Fibroblast of skin of scalp (primary cell): Measurements from ENCODE around the gene KIAA1217.
A peak's percentile ranks its signal among the peaks of the same experiment; 100 is the strongest.

Experiments
- DNase-seq: peaks from one replicate; pipeline ENCODE4 v3.0.0-alpha.2; 2013

Gene KIAA1217

DNA sequence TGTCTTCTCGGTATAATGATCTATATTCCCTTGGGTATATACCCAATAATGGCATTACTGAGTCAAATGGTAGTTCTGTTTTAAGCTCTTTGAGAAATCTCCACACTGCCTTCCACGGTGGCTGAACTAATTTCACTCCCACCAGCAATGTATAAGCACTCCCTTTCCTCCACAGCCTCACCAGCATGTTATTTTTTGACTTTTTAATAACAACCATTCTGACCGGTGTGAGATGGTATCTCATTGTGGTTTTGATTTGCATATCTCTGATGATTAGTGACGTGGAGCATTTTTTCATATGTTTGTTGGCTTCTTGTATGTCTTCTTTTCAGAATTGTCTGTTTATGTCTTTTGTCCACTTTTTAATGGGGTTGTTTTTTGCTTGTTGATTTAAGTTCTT lies 33.6 kb downstream of the KIAA1217 start:
- no peak for DNase-seq

DNA sequence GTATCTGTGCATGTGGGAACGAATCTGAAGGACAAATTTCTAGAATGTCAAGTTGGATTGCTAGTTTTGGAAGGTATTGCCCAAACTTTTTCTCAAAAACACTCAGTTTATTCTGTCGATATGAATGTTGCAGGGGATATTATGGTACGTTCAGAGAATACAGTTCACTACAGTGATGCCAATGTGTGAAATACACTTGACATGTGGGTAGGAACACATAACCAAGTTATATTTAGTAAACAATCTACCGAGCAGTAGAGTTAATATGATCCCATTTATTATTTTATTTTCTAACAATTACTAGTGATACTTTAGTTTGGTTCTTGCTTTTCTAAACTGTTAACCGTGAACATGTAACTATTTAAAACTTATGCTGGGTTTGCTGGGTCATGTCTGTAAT lies 37.4 kb downstream of the KIAA1217 start:
- DNase-seq, result no peak

DNA sequence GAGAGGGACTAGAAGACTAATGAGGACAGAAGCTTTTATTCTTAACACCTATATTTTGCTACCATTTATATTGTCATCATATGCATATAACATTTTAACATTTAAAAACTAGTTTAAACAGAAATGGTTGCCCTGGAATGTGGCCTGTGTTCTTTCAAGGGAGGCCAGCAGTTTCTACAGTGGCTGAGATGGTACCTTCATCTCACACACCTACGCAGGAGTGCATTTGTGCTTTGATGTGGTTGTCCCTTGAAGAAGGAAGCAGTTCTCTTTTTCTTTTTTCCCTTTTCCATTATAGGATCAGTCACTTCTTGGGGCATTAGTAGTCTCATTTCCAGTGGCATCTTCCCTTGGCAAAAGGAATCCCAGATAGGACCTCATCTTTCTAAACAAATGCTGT lies 38.9 kb downstream of the KIAA1217 start:
- no peak for DNase-seq

DNA sequence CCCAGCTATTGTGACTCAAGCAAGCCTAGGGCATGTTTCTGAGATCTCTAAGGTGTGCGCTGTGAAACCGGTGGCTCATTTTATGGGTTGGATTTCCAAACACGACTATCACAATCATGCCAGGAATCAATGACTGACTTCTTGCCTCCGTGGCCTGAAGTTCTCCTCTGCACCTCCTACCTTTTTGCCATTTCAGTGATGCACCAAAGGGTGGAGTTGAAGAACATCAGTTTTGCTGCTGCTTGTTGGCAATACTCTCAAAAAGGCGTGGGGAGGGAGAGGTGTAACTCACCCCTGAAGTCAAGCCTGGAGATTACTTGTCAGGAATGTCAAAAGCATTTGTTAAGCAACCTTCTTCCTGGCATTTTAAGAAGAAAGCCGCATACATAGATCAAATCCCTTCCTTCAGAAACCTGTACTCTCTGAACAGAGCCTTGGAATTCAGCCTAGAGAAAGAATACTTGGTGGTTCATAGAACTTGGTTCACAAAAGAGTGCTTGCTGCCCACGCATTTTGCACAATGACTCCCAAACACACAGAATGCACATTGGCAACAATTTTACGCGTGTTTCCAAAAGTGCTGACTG lies 41.0 kb downstream of the KIAA1217 start:
- no peak for DNase-seq

DNA sequence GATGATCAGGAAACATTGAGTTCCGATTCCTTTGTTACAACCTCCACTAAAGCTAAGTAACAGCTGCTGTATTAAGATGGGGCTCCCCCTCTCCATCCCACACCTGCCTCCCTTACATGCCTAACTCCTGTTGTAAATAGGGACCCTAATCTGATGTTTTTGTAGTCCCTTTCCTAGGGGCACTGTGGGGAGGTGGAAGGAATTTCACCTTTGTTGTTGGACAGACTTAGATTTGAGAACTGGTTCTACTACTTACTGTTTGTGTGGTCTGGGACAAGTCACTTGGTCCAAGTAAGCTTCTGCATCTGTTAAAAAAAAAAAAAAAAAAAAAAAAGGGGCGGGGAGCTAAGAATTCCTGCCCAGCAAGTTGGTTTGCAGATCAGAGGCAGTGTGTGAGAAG lies 42.6 kb downstream of the KIAA1217 start:
- no peak for DNase-seq

DNA sequence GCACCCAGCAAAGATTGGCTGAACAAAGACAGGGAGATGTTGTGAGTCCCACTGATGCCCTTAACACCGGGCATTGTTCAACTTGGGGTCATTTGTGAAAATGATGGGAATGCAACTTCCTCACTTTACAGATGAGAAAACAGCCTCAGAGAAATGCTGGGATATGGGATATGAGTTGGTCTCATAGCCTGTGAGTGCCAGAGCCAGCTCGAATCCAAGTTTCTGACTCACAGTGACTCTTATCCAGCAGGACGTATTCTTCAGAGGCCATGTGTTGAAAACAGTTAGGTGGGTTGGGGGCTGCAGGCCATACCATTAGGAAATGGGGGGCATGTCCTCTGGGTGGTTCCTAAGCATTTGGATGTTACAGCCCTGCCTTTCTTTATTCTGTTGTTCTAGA lies 45.2 kb downstream of the KIAA1217 start:
- peak; percentile 28 for DNase-seq

DNA sequence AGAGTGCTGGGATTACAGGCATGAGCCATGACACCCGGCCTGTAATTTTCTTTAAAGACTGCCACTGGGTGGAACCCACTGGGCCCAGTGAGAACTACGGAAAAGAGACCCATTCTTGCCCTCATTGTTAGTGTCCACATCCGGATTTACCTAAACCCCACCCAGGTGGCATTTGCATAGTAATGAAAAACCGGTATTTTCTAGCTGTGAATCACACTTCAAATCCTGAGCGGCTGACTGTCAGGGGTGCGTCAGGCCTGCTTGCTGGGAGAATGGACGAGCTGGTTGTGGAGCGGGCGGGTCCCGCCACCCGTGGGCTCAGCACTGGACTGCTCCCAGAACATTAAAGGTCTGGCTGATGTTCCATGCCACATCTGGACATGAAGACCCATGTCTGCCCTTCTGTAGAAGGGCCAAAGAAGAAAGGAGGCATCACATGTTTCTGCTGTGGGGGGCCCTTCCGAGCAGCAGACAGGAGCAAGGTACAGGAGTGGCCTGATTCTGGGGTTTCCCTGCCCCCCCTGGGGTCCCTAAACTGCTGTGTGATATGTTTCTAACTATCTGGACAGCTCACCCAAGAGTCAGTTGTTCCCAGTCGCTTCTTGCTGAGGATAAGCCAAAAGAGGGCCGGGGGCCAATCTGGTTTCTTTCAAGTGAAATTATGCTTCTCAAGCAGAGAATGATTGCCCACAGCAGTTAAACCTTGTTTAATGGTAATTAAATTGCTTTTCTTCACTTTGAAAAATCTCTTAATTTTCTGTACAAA lies 46.4 kb downstream of the KIAA1217 start:
- DNase-seq, result no peak

DNA sequence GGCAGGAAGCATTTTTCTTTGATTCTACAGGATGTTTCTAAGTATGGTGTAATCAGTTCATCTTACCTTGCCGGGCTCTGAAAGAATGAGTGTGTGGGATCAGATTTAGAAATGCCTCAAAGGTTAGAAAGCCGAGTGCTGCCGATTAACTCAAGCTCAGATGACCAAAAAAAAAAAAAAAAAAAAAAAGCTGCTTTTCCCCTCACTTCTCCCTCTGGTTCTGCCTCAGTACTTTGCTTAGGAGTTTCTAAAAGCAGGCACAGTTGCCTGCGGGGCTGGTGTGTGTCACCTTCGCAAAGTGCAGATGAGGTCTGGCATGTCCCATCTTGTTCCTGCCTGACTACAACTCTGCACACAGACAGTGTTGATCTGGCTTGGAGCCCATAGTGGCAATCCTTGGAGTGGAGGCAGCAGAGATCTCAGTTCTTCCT lies 47.0 kb downstream of the KIAA1217 start:
- DNase-seq, result no peak

DNA sequence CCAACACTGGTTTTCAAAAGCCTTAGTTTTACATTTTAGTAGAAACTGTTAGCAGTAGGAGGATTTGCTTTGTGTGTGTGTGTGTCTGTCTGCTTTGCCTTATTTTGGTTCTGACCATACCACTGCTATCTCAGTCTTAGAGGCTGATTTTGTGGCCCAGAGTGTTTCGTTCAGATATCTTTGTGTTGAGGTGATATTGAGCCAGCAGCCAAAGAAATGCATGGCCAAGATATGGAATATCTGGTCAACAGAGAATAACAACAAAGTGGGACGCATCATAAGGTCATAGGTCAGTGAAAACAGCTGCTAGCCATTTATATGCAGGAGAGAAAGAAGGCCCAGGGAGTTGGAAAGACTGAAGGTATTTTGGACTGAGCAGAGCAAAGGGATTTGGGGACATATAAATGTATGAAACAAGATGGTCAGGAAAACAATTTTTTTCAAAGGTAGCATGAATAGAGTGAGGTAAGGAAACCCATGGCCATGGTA lies 47.7 kb downstream of the KIAA1217 start:
- no peak for DNase-seq

DNA sequence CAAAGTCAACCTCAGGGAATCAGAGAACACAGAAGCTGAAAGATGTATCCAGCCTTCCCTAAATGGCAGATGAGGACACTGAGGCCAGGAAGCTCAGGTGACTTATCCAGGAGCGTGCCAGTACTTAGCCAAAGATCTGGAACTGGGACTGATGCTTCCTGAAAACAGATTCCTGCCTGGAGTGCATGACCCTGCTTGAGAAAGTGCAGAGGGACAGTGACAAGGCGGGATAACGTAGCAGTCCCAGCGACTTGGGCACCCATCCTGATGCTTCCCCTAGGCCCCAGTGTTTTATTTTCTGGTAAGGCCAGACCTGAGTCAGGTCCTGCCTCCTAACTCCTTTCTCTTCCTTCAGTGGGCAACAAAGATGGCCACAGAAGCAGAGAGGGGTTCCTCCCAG lies 48.6 kb downstream of the KIAA1217 start:
- no peak for DNase-seq

DNA sequence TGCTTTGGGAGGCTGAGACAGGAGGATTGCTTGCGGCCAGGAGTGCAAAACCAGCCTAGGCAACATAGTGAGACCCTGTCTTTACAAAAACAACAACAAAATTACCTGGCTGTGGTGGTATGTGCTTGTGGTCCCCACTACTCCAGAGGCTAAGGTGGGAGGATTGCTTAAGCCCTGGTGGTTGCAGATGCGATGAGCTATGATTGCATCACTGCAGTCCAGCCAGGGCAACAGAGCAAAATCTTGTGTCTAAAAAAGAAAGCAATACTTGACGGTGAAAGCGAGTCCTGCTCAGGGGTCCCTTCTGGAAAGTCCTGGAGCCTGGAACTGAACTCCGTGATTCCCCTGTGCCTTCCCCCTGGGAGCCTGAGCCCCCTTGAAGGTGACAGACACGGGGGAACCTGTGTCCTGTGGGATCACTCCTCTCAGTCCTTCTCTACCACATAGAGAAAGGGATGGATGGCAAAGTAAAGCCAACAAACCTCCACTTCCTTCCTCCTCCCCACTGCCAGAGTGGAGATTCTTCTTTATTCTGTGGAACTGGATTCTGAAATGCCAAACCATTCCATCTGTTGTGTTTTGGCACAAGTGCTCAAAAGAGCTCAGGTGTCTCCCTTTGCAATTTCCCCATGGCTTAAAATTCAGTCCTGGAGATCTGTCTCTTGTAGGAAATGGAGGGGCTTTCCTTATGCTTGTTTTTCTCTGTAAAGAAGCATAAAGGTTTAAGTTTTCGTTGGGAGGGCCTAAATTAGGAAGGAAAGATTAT lies 50.6 kb downstream of the KIAA1217 start:
- DNase-seq, result no peak

DNA sequence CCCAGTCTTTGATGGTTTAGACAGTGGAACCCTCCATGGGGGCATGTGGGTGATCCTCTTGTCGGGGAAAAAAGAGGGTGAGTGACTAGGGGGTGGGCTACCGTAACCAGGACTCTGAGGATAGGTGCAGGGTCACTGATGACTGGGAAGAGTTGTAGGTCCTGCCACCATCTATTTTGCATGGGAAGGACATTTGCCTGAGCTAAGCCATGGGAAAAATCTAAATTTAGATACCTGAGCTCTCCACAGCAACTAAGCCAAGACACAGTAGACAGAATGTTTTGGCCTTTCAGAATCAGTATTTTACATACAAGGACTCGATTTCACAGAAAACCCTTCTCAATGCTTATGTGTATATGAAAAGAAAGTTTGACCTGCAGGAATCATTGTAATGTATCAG lies 52.7 kb downstream of the KIAA1217 start:
- no peak for DNase-seq

DNA sequence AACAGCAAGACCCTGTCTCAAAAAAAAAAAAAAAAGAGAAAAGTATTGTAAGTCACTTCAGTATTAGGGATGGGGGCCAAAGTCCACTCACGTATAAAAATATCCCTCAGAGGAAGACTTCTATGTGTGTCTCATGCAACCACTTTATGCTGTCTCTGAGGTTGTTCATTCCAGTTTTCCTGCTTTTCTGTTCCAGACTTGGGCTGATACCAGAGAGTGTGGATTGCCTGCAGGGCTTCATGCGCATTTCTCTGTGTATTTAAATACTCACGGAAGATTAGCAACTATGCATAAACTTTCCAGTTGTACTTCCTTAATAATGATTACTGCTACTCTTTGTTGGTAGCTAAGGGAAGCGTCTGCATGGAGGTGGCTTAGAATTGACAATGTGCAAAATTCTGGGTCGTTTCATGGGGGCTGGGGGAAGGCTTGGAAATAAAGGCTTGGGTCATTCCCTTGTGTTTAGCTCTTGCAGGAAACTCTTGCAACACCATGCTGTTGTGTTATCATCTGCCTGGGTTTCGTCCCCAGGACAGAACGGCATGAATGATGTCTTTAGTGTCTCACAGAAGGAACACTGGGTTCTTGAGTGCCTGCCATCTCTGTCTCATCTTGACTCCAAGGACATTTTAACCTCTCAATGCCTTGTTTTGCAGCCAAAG lies 54.1 kb downstream of the KIAA1217 start:
- no peak for DNase-seq

DNA sequence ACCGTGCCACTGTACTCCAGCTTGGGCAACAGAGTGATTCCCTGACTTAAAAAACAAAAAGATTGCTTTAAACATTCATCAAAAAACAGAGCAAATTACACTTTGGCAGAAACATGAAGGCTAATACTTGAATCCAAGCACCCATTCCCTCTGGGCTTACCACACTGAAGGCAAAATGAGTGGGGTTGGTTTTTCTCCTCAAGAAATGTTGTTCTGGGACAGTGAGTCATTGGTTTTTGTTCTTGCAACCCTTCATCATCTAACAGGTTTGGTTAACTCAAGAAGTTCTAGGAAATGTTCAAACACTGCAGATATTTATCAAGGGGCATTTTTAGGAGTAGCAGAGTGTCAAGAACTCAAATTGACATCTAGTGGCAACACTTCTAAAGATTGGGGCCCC lies 60.5 kb downstream of the KIAA1217 start:
- no peak for DNase-seq

DNA sequence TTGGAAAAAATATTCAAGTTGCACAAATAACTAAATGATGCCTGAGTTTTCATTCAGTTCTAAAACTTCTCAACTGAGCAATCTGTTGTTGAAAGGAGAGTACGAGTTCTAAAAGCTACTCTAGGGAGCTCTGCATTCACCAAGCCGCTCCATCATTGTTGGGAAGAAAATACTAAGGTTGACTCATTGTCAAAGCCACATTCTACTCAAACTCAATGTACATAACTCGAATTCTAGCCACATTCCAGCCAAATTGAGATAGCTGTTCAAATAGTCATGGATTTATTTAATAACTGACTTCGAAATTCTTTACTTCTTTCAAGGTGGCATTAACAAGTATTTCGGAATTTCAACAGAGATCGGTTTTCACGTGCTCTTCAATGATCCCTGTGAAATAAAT lies 63.4 kb downstream of the KIAA1217 start:
- DNase-seq, result peak; percentile 76

DNA sequence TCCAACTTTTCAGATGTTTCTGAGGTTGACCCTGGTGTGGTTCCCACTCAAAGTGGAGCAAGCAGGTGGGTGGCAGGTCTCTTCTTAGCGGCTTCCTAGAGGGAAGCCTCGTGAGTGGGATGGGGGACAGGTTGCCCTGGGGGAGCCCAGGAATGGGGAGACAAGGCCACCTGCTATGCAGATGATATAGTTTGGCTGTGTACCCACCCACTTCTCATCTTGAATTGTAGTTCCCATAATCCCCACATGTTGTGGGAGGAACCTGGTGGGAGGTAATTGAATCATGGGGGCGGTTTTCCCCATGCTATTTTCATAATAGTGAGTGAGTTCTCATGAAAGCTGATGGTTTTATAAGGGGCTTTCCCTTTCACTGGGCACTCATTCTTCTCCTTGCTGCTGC lies 68.3 kb downstream of the KIAA1217 start:
- DNase-seq, result no peak

DNA sequence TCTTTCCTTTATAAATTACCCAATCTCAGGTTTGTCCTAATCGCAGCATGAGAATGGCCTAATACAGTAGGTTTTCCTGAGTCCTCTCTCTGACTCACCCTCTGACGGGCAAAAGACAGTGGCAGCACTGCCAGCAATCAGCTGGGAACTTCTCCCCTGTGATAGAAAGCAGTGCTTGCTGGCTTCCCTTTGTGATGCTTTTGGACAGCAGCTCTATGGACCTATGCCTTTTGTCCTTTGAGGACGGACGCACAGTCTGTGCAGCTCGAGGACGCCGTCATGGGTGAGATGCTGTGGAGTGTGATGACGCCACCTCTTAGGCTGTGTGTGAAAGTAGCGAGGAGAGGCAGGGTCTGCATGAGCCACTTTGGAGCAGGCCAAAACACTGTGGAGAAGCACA lies 68.8 kb downstream of the KIAA1217 start:
- no peak for DNase-seq

DNA sequence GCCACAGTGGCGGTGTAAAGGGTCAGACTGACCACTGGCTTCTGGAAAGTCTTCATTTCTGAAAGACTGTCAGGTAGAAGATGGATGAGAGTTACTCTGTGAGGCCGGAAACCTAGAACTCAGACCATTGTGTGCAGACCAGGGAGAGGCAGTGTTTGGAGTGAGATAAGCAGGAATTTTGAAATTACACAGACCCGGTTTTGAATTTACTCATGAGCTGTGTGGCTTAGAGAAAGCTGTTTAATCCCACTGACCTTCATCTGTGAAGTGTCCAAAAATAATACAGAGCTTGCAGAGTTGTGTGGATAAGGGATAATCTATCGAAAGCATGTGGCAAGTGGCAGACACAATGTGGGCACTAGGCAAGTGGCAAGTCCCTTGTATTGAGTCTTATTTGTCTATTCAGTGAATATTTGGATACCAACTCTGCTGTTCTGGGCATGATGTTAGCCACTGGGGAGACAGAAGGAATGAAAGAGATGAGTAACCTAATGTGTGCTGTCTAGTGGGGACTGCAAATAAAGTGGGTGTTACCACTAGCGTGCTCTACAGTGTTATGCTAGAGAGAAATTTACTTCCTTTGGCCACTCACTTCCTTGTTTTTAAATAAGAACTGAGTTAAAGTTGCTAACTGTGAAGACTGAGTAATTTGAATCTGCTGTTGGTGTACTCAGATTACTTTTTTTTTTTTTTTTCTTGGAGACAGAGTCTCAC lies 69.4 kb downstream of the KIAA1217 start:
- no peak for DNase-seq

DNA sequence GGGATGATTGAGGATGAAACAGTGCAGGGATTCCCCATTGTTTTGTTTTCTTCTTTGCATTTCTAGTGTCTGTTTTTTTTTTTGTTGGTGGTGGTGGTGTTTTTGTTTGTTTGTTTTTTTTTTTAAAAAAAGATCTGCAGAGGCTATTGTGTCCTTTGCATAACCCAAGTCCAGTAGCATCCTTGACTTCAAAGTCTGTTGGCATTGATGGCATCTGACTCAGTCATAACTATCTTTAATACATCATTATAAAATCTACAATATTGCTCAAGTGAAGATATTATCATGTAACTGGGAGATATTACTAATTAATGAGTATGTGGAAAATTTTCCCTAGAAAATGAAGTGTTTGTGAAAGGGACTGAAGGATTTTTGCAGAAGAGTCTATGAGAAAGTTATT lies 70.2 kb downstream of the KIAA1217 start:
- DNase-seq, result no peak

DNA sequence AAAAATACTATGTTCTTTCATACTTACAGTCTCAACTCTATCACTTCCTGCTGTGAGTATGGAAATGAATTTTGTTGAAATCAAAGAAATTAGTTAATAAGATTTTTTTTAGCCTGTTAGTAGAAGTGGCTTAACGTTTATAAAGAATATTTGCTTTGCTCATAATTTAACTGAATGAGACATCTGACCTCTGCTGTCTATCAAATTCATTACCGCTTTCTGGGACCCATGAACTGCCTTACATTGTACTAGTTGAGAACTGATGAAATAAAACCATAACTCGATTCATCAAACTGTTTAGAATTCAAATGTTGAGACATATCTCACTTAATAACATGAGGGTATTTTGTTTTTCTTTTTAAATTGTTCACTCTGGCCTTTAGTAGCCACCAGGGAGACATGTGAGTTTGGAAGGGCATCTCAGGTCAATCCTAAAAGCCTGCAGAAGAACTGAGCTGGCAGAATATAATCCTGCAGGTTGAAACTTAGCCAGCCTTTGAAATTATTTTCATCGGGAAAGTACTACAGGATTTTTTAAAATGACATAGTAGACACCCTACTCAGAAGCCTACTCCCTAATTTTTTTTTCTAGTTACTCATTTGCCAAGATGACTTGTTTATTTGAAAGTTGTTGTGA lies 78.7 kb downstream of the KIAA1217 start:
- DNase-seq, result no peak

DNA sequence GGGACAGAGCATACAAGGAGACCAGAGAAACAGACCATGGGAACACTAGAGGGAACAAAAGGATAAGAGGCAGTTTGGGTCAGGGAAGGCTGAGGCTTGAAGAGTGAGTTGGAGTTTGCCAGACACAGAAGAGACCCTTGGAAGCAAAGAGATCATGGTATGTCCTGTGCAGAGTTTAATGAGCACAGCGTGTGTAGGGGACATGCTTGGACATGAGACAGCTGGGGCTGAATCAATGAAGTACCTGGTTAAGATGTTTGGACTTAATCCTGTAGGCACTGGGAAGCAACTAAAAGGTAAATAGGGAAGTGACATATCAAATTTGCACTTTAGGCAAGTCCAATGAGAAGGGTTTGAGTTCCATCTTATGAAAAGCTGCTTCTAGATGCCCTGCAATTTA lies 79.6 kb downstream of the KIAA1217 start:
- no peak for DNase-seq

DNA sequence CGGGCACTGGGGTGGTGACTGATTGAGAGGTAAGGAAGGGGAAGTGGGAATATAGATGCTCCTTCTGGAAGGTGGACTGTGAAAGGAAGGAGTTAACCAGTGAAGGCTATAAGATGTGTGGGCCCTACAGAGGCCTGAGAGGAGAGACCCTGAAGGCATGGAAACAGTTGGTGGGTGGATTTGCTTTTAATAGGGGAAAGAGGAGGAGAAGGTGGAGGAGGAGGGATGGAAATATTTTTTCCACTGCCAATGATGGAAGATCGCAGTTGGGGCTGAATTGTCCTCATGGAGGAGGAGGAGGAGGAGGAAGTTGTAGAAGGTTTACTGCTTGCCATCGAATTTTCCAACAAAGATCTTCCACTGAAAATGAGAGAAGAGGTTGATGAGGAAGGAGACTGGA lies 80.3 kb downstream of the KIAA1217 start:
- no peak for DNase-seq
